Osteoblast (primary cell): Measurements from ENCODE around the gene FAM174A. TPM values are rescaled to one million over a fixed set of nuclear protein-coding genes. Genes with fewer than 3 reads are reported as not detected.

Source experiments
- DNase-seq: peaks from one replicate; pipeline ENCODE4 v3.0.0; 2011; ENCODE audit warnings: low spot score, mixed read lengths; ENCODE audit not compliant: insufficient read length; ENCODE audit errors: missing footprints
- H2AFZ ChIP-seq: 2 replicates; pipeline ENCODE4 v1.6.0; 2011; ENCODE audit warnings: mild to moderate bottlenecking, low read length
- H3K27ac ChIP-seq: 2 replicates; pipeline ENCODE4 v1.5.1; 2011; ENCODE audit warnings: mild to moderate bottlenecking, low read depth, low read length, moderate library complexity
- H3K27me3 ChIP-seq: 2 replicates; pipeline ENCODE4 v1.6.0; 2012; ENCODE audit warnings: mild to moderate bottlenecking, control low read depth, inconsistent platforms, low read length, moderate library complexity; ENCODE audit not compliant: insufficient read depth
- H3K36me3 ChIP-seq: 2 replicates; pipeline ENCODE4 v1.5.1; 2011; ENCODE audit warnings: mild to moderate bottlenecking, low read length, control low read depth, moderate library complexity; ENCODE audit not compliant: insufficient read depth
- H3K4me1 ChIP-seq: 2 replicates; pipeline ENCODE4 v1.5.1; 2011; ENCODE audit warnings: mild to moderate bottlenecking, low read length, control low read depth, moderate library complexity; ENCODE audit not compliant: insufficient read depth
- H3K4me2 ChIP-seq: 2 replicates; pipeline ENCODE4 v1.6.0; 2011; ENCODE audit warnings: mild to moderate bottlenecking, low read length; ENCODE audit not compliant: insufficient read depth
- H3K4me3 ChIP-seq: fragments of 200-600 bp; sonication (generic); 3 replicates; pipeline ENCODE4 v1.5.1; 2012; ENCODE audit warnings: mild to moderate bottlenecking, low read length, inconsistent platforms; ENCODE audit not compliant: insufficient read depth
- H3K79me2 ChIP-seq: 2 replicates; pipeline ENCODE4 v1.6.0; 2012; ENCODE audit warnings: mild to moderate bottlenecking, low read length, control low read depth, inconsistent platforms; ENCODE audit not compliant: insufficient read depth
- H3K9me3 ChIP-seq: 2 replicates; pipeline ENCODE4 v1.5.1; 2011; ENCODE audit warnings: low read depth, low read length, control low read depth
- H4K20me1 ChIP-seq: 2 replicates; pipeline ENCODE4 v1.6.0; 2012; ENCODE audit warnings: mild to moderate bottlenecking, low read length, control low read depth; ENCODE audit not compliant: insufficient read depth
- CTCF ChIP-seq: IDR thresholded peaks from 2 replicates; pipeline ENCODE4 v1.5.1; 2011; ENCODE audit warnings: mild to moderate bottlenecking, low read depth, low read length, moderate library complexity; ENCODE audit errors: extremely low read depth
- total RNA-seq: library from RNA; depleted of rRNA; stranded (reverse); fragments of >200 nt; gene quantifications from 2 replicates; pipeline ENCODE4 v1.2.3, GENCODE V29; 2012

The FAM174A gene
- total RNA-seq, 1 donor = 22.1 TPM

GRCh38 chr5:100634937-100635534 lies 99.9 kb downstream of the FAM174A start:
- no peaks in the 10 kb centered on the region for H3K9me3 ChIP-seq
- no peak overlapping the region for H3K4me2 ChIP-seq
- no peak for TF ChIP-seq CTCF
- DNase-seq = no peak
- H3K36me3 ChIP-seq = no peaks in the 10 kb centered on the region
- no peak overlapping the region for H3K27ac ChIP-seq
- H3K79me2 ChIP-seq = no peaks in the 10 kb centered on the region
- H3K4me3 ChIP-seq = no peak overlapping the region
- no peaks in the 10 kb centered on the region for H3K4me1 ChIP-seq
- no peak overlapping the region for H2AFZ ChIP-seq
- no peaks in the 10 kb centered on the region for H3K27me3 ChIP-seq
- no peaks in the 10 kb centered on the region for H4K20me1 ChIP-seq
